ENCODE data around the gene H6PD. TPM values are rescaled to one million over a fixed set of nuclear protein-coding genes. Genes with fewer than 3 reads are reported as not detected.

Gene H6PD
- total and polyA plus RNA-seq, 4 donors = 28.9 to 134 (median 56.8) TPM

DNA sequence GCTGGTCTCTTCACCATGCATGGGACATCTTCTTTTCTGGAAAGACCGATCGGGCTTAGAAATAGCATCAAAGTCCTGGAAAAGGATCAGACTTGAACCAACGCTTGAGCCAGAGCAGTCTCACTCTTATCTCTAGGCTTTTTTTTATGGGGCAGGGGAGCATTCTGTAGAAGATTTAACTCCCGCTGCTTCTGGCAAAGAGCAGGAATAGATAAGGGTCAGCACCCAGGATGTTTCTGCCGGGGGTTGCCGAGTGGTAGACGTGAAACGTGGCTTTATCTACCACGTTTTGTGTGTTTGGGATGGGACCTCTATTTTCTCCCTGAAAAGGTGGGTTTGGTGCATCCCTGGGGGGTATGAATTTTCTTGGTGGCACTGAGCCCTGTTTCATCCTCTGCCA, 76.9 kb downstream of the H6PD start:
- WGBS = 86% methylated on average over 9 of the region's 9 CpGs
- no peak for TF ChIP-seq NR2F2 (IDR thresholded peaks at IDR 0.05)
- TF ChIP-seq RXRA (IDR thresholded peaks at IDR 0.05) = no peak
- TF ChIP-seq, protein P1, sequence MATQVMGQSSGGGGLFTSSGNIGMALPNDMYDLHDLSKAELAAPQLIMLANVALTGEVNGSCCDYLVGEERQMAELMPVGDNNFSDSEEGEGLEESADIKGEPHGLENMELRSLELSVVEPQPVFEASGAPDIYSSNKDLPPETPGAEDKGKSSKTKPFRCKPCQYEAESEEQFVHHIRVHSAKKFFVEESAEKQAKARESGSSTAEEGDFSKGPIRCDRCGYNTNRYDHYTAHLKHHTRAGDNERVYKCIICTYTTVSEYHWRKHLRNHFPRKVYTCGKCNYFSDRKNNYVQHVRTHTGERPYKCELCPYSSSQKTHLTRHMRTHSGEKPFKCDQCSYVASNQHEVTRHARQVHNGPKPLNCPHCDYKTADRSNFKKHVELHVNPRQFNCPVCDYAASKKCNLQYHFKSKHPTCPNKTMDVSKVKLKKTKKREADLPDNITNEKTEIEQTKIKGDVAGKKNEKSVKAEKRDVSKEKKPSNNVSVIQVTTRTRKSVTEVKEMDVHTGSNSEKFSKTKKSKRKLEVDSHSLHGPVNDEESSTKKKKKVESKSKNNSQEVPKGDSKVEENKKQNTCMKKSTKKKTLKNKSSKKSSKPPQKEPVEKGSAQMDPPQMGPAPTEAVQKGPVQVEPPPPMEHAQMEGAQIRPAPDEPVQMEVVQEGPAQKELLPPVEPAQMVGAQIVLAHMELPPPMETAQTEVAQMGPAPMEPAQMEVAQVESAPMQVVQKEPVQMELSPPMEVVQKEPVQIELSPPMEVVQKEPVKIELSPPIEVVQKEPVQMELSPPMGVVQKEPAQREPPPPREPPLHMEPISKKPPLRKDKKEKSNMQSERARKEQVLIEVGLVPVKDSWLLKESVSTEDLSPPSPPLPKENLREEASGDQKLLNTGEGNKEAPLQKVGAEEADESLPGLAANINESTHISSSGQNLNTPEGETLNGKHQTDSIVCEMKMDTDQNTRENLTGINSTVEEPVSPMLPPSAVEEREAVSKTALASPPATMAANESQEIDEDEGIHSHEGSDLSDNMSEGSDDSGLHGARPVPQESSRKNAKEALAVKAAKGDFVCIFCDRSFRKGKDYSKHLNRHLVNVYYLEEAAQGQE (IDR thresholded peaks at IDR 0.05) = no peak
- TF ChIP-seq, protein P2, sequence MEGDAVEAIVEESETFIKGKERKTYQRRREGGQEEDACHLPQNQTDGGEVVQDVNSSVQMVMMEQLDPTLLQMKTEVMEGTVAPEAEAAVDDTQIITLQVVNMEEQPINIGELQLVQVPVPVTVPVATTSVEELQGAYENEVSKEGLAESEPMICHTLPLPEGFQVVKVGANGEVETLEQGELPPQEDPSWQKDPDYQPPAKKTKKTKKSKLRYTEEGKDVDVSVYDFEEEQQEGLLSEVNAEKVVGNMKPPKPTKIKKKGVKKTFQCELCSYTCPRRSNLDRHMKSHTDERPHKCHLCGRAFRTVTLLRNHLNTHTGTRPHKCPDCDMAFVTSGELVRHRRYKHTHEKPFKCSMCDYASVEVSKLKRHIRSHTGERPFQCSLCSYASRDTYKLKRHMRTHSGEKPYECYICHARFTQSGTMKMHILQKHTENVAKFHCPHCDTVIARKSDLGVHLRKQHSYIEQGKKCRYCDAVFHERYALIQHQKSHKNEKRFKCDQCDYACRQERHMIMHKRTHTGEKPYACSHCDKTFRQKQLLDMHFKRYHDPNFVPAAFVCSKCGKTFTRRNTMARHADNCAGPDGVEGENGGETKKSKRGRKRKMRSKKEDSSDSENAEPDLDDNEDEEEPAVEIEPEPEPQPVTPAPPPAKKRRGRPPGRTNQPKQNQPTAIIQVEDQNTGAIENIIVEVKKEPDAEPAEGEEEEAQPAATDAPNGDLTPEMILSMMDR (IDR thresholded peaks at IDR 0.05; ENCODE audit: low read depth, low read length, missing input control) = no peak
- no peak for TF ChIP-seq YY1 (IDR thresholded peaks at IDR 0.05)
- TF ChIP-seq EGR1 (IDR thresholded peaks at IDR 0.05; ENCODE audit: low read depth in 2 of 2) = no peak
- TF ChIP-seq RAD21 (IDR thresholded peaks at IDR 0.05) = no peak
- TF ChIP-seq JUND (IDR thresholded peaks at IDR 0.05) = no peak
- TF ChIP-seq, protein P3, sequence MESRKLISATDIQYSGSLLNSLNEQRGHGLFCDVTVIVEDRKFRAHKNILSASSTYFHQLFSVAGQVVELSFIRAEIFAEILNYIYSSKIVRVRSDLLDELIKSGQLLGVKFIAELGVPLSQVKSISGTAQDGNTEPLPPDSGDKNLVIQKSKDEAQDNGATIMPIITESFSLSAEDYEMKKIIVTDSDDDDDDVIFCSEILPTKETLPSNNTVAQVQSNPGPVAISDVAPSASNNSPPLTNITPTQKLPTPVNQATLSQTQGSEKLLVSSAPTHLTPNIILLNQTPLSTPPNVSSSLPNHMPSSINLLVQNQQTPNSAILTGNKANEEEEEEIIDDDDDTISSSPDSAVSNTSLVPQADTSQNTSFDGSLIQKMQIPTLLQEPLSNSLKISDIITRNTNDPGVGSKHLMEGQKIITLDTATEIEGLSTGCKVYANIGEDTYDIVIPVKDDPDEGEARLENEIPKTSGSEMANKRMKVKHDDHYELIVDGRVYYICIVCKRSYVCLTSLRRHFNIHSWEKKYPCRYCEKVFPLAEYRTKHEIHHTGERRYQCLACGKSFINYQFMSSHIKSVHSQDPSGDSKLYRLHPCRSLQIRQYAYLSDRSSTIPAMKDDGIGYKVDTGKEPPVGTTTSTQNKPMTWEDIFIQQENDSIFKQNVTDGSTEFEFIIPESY (IDR thresholded peaks at IDR 0.05) = no peak
- TF ChIP-seq, protein P4, sequence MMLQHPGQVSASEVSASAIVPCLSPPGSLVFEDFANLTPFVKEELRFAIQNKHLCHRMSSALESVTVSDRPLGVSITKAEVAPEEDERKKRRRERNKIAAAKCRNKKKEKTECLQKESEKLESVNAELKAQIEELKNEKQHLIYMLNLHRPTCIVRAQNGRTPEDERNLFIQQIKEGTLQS (IDR thresholded peaks at IDR 0.05) = no peak
- no peak for TF ChIP-seq GABPA (IDR thresholded peaks at IDR 0.05 in 1 of 2, conservative IDR thresholded peaks at IDR 0.05 in 1 of 2)
- TF ChIP-seq HNF4A (conservative IDR thresholded peaks at IDR 0.05) = no peak
- TF ChIP-seq FOXA1 (IDR thresholded peaks at IDR 0.05) = no peak
- no peak for TF ChIP-seq HNF4G (IDR thresholded peaks at IDR 0.05)
- TF ChIP-seq SP1 (IDR thresholded peaks at IDR 0.05) = no peak
- H3K36me3 ChIP-seq (ENCODE audit: control insufficient read depth in 4 of 4, insufficient read depth in 3 of 4, low read depth in 1 of 4, low read length in 3 of 4) = no peaks in the 10 kb centered on the region

DNA sequence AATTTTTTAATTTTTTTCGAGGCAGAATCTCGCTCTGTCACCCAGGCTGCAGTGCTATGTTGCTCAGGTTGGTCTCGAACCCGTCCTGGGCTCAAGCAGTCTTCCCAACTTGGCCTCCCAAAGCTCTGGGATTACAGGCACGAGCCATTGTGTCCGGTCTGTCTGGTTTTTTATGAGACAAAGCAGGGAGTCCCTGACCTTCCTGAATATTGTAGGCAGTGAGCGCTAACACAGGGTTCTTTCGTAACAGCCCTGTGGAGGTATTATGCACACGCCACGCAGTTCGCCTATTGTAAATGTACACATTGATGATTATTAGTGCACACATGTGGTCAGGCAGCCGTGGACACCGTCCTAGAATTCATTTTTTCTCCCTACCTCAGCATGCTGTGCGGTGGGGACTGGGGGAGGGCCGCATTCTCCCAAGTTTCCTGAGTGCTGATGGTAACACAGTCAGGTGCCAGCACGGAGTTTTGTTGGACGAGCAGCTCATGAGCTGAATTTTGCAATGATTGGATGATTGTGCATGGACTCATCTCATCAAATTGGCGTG, 77.7 kb downstream of the H6PD start:
- no peak for TF ChIP-seq SP1 (IDR thresholded peaks at IDR 0.05)
- no peak for TF ChIP-seq FOXA2 (IDR thresholded peaks at IDR 0.05)
- WGBS = 93% methylated on average over 18 of the region's 18 CpGs
- no peak overlapping the region for H3K9ac ChIP-seq (ENCODE audit: low read depth in 1 of 2, low read length in 2 of 2)
- H3K27ac ChIP-seq (ENCODE audit: low read depth in 1 of 2, low read length in 2 of 2) = no peak overlapping the region
- H3K4me3 ChIP-seq (ENCODE audit: low read depth in 1 of 3, low read length in 3 of 3) = no peak overlapping the region
- DNase-seq (ENCODE audit: low spot score) = no peak
- no peaks in the 10 kb centered on the region for H3K9me3 ChIP-seq (ENCODE audit: control insufficient read depth in 4 of 4, low read length in 3 of 4)
- H3K4me1 ChIP-seq (ENCODE audit: control insufficient read depth in 4 of 4, insufficient read depth in 4 of 4, low read length in 3 of 4) = no peaks in the 10 kb centered on the region
- no peaks in the 10 kb centered on the region for H3K36me3 ChIP-seq (ENCODE audit: control insufficient read depth in 4 of 4, insufficient read depth in 3 of 4, low read depth in 1 of 4, low read length in 3 of 4)
- no peaks in the 10 kb centered on the region for H3K27me3 ChIP-seq (ENCODE audit: control insufficient read depth in 4 of 4, insufficient read depth in 4 of 4, low read length in 3 of 4)

More for the DNA sequence above, 76.9 kb downstream of the H6PD start:
- Histone ChIP-seq H3K4me3 (ENCODE audit: low read depth in 1 of 3, low read length in 3 of 3) (no peak overlapping the region), H3K9ac (ENCODE audit: low read depth in 1 of 2, low read length in 2 of 2) (no peak overlapping the region), H3K9me3 (ENCODE audit: control insufficient read depth in 4 of 4, low read length in 3 of 4) (no peaks in the 10 kb centered on the region), H3K27me3 (ENCODE audit: control insufficient read depth in 4 of 4, insufficient read depth in 4 of 4, low read length in 3 of 4) (no peaks in the 10 kb centered on the region), H3K4me1 (ENCODE audit: control insufficient read depth in 4 of 4, insufficient read depth in 4 of 4, low read length in 3 of 4) (no peaks in the 10 kb centered on the region), H3K27ac (ENCODE audit: low read depth in 1 of 2, low read length in 2 of 2) (no peak overlapping the region)
- DNase-seq (ENCODE audit: low spot score) = no peak

All from liver (tissue), 9 donors.